H1 (cell line): Measurements from ENCODE around the gene FUT2. TPM values are rescaled to one million over a fixed set of nuclear protein-coding genes. Genes with fewer than 3 reads are reported as not detected.

Experiments used
- CHD7 ChIP-seq: fragments of 300-600 bp; sonication (generic); IDR thresholded peaks from 2 replicates; pipeline ENCODE4 v1.7.1; 2012; ENCODE audit warnings: low read length, moderate library complexity, mild to moderate bottlenecking, inconsistent platforms; ENCODE audit not compliant: insufficient replicate concordance
- POLR2A ChIP-seq, 2 experiments: IDR thresholded peaks; 1 replicate in 1 of 2; 2 replicates in 1 of 2; pipeline ENCODE4 v1.6.1; 2011; ENCODE audit warnings: low read depth in 2 of 2, low read length in 2 of 2, mild to moderate bottlenecking in 2 of 2; ENCODE audit errors: control extremely low read depth in 1 of 2
- SIN3A ChIP-seq, 2 experiments: IDR thresholded peaks in 1 of 2; conservative IDR thresholded peaks in 1 of 2; 2 replicates each; pipeline ENCODE4 v1.6.1; 2011 to 2012; ENCODE audit warnings: low read length in 2 of 2, improper control_type of control experiment in 1 of 2, low read depth in 1 of 2, mild to moderate bottlenecking in 1 of 2
- TCF12 ChIP-seq: IDR thresholded peaks from 2 replicates; pipeline ENCODE4 v1.6.1; 2011; ENCODE audit warnings: low read depth, mild to moderate bottlenecking, low read length
- YY1 ChIP-seq: IDR thresholded peaks from 2 replicates; pipeline ENCODE4 v1.6.1; 2011; ENCODE audit warnings: low read depth, mild to moderate bottlenecking, low read length
- polyA plus RNA-seq, 7 experiments: library from polyadenylated mRNA; depleted of rRNA in 3 of 7; stranded (reverse) in 5 of 7; unstranded in 2 of 7; fragments of >200 nt in 5 of 7; fragments of 200-250 nt in 2 of 7; gene quantifications; 1 replicate in 5 of 7; 2 replicates in 1 of 7; 4 replicates in 1 of 7; pipeline versions ENCODE4 v1.2.1 to v1.2.3, GENCODE V29; 2011 to 2013; ENCODE audit warnings: missing spikeins in 2 of 7, mixed read lengths in 2 of 7
- total RNA-seq: library from RNA; stranded (reverse); fragmentation: NEBNext Ultra II Directional; extraction: Animal tissue kit (Norgen Biotek cat#: 25700); gene quantifications from 2 replicates; pipeline ENCODE4 v1.2.1, GENCODE V29; 2021
- TF ChIP-seq, protein P1 (sequence below), 3 experiments: IDR thresholded peaks; 1 replicate in 2 of 3; 2 replicates in 1 of 3; pipeline versions ENCODE4 v1.5.1 to v1.6.1; 2011; ENCODE audit warnings: low read length in 3 of 3, mild to moderate bottlenecking in 3 of 3, inconsistent platforms in 2 of 3, low read depth in 1 of 3, moderate library complexity in 1 of 3; ENCODE audit not compliant: insufficient read depth in 1 of 3; ENCODE audit errors: control extremely low read depth in 1 of 3
- TF ChIP-seq, protein P2 (sequence below): IDR thresholded peaks from 2 replicates; pipeline ENCODE4 v1.6.1; 2011; ENCODE audit warnings: low read depth, mild to moderate bottlenecking, low read length; ENCODE audit not compliant: insufficient read depth

Gene FUT2
- total and polyA plus RNA-seq, 2 of the 8 experiments (the other 6 are each of a cell fraction or from before 2014, with no cell fraction given), result 5.0 to 5.6 TPM

- TF ChIP-seq, protein P1, sequence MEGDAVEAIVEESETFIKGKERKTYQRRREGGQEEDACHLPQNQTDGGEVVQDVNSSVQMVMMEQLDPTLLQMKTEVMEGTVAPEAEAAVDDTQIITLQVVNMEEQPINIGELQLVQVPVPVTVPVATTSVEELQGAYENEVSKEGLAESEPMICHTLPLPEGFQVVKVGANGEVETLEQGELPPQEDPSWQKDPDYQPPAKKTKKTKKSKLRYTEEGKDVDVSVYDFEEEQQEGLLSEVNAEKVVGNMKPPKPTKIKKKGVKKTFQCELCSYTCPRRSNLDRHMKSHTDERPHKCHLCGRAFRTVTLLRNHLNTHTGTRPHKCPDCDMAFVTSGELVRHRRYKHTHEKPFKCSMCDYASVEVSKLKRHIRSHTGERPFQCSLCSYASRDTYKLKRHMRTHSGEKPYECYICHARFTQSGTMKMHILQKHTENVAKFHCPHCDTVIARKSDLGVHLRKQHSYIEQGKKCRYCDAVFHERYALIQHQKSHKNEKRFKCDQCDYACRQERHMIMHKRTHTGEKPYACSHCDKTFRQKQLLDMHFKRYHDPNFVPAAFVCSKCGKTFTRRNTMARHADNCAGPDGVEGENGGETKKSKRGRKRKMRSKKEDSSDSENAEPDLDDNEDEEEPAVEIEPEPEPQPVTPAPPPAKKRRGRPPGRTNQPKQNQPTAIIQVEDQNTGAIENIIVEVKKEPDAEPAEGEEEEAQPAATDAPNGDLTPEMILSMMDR (IDR thresholded peaks at IDR 0.05; ENCODE audit: control extremely low read depth in 1 of 3, insufficient read depth in 1 of 3, low read depth in 1 of 3, low read length in 3 of 3), result no peak
- TF ChIP-seq TCF12 (no peak), SIN3A (conservative IDR thresholded peaks at IDR 0.05 in 1 of 2, IDR thresholded peaks at IDR 0.05 in 1 of 2; ENCODE audit: low read depth in 1 of 2, low read length in 2 of 2) (no peak), POLR2A (IDR thresholded peaks at IDR 0.05; ENCODE audit: control extremely low read depth in 1 of 2, low read depth in 2 of 2, low read length in 2 of 2) (no peak), YY1 (no peak), CHD7 (no peak)
- TF ChIP-seq, protein P2, sequence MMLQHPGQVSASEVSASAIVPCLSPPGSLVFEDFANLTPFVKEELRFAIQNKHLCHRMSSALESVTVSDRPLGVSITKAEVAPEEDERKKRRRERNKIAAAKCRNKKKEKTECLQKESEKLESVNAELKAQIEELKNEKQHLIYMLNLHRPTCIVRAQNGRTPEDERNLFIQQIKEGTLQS, result no peak
These were observed 24.9 kb upstream of the FUT2 start (continued) for GRCh38 chr19:48670699-48671445.
